Panc1 (cell line): ENCODE measurements around the gene DYTN. TPM values are rescaled to one million over a fixed set of nuclear protein-coding genes. Genes with fewer than 3 reads are reported as not detected.
"Not testable (repeated sequence)": the region's sequence is repeated elsewhere in the genome, so short reads cannot be mapped to it uniquely, and the experiment has no call there.

Source experiments
- ATAC-seq: fragments of 200-7000 bp; cut with Tn5 transposase; 2 replicates; pipeline ENCODE4 v1.9.1; 2020; ENCODE audit warnings: mild to moderate bottlenecking, moderate library complexity
- BruUV-seq: library from RNA; stranded (reverse); fragments of 400-500 nt; replicated peaks from 2 replicates; lab custom pipeline; 2021; lab: Mats Ljungman, UMichigan
- CTCF ChIA-PET: fragments of 300-600 bp; sonication (Branson Sonifier 250); formaldehyde crosslinking; loops from one replicate; lab custom pipeline; 2022; ENCODE audit warnings: antibody characterized with exemption; lab: Charles Lee
- POLR2A ChIA-PET: fragments of 300-600 bp; sonication (Branson Sonifier 250); formaldehyde crosslinking; loops from one replicate; lab custom pipeline; 2022; ENCODE audit warnings: antibody characterized with exemption; lab: Charles Lee
- DNase-seq: peaks from one replicate; pipeline ENCODE4 v3.0.0-alpha.2; 2010; ENCODE audit warnings: low read depth, low spot score
- H3K27ac ChIP-seq: 2 replicates; pipeline ENCODE4 v1.5.1; 2011; ENCODE audit warnings: mild to moderate bottlenecking, low read length, inconsistent platforms
- H3K27me3 ChIP-seq: fragments of 200-500 bp; sonication (Bioruptor generic); 2 replicates; pipeline ENCODE4 v1.6.0; 2014; ENCODE audit warnings: low read length, inconsistent platforms; ENCODE audit not compliant: control insufficient read depth, insufficient read depth
- H3K36me3 ChIP-seq: fragments of 200-500 bp; sonication (Bioruptor generic); 2 replicates; pipeline ENCODE4 v1.5.1; 2014; ENCODE audit warnings: inconsistent platforms, mild to moderate bottlenecking, low read length, moderate library complexity; ENCODE audit not compliant: control insufficient read depth, insufficient read depth
- H3K4me1 ChIP-seq: 2 replicates; pipeline ENCODE4 v1.5.1; 2011; ENCODE audit warnings: inconsistent platforms, mild to moderate bottlenecking, low read length, moderate library complexity; ENCODE audit not compliant: control insufficient read depth, insufficient read depth
- H3K4me3 ChIP-seq, 2 experiments: 2 replicates each; pipeline ENCODE4 v1.5.1; 2011 to 2012; ENCODE audit warnings: low read depth in 2 of 2, low read length in 2 of 2, mild to moderate bottlenecking in 2 of 2, inconsistent platforms in 1 of 2, moderate library complexity in 1 of 2
- H3K9me3 ChIP-seq: fragments of 200-500 bp; sonication (Bioruptor generic); 2 replicates; pipeline ENCODE4 v1.5.1; 2014; ENCODE audit warnings: low read depth, mild to moderate bottlenecking, inconsistent platforms, low read length, moderate library complexity; ENCODE audit not compliant: control insufficient read depth, insufficient read depth
- POLR2AphosphoS5 ChIP-seq: IDR thresholded peaks from 2 replicates; pipeline ENCODE4 v1.6.1; 2012; ENCODE audit warnings: mild to moderate bottlenecking, low read depth, low read length, moderate library complexity
- SIN3A ChIP-seq: IDR thresholded peaks from 2 replicates; pipeline ENCODE4 v1.6.1; 2012; ENCODE audit warnings: low read depth, mild to moderate bottlenecking, low read length, moderate library complexity, borderline replicate concordance; ENCODE audit not compliant: insufficient read depth
- TCF7L2 ChIP-seq: IDR thresholded peaks from 2 replicates; pipeline ENCODE4 v1.6.1; 2011; ENCODE audit warnings: mild to moderate bottlenecking, low read depth, low read length, inconsistent platforms
- in situ Hi-C: cut with HindIII; loops from 2 replicates; pipeline ENCODE4 v1.10.0; 2016; ENCODE audit warnings: low sequenced_read_pairs, low pct_unique_long_range_greater_than_20kb
- intact Hi-C: fragments of 100-400 bp; cut with micrococcal nuclease; formaldehyde crosslinking; loops from one replicate; pipeline ENCODE4 v1.10.0; 2022; ENCODE audit not compliant: unreplicated experiment
- total RNA-seq: library from RNA; stranded (reverse); gene quantifications from one replicate; pipeline ENCODE4 v1.2.1, GENCODE V29; 2021; ENCODE audit not compliant: unreplicated experiment
- TF ChIP-seq, protein P1 (sequence below): fragments of 450-650 bp; IDR thresholded peaks from 2 replicates; pipeline ENCODE4 v1.5.1; 2017; ENCODE audit warnings: mild to moderate bottlenecking
- TF ChIP-seq, protein P2 (sequence below), 2 experiments: IDR thresholded peaks; 2 replicates each; pipeline ENCODE4 v1.6.1; 2011 to 2012; ENCODE audit warnings: low read depth in 2 of 2, control low read depth in 1 of 2, low read length in 1 of 2, mild to moderate bottlenecking in 1 of 2, moderate library complexity in 1 of 2; ENCODE audit not compliant: insufficient read depth in 1 of 2

The DYTN gene
- total RNA-seq, 1 experiment from 2014 or later: not detected

DNA sequence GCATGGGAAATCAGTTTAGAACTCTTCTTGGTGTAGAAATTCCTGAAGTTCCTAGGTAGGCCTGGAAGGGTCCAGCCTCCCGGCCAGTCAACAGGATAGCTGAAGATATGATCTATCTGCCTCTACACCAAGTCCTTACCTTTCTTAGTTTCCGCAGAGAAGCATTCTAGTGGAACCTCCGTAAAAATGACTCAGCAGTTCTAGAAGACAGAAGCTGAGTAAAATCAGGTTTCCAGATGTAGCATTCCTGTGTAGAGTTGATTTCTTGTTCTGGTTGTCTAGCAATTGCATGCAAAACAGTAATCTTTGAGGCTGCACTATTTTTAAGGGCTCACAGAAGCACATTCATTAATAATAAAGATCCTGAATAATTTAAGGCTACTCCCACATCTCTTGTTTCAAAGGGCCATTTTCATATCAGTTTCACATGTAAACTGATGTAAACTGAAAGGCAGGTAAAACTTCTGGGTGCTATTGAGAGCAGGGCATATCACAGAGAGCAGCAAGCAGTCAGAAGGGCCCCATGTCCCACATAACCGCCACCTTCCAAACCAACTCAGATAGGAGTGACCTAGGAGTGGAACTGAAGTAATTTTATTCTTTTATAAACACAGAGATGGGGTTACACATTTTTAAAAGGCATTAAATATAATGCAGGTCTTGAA, 3.2 kb upstream of the DYTN start:
- no TSS peak for BruUV-seq
- intact Hi-C loops: no loop called here
- Histone ChIP-seq H3K27me3 (no peaks in the 10 kb centered on the region), H3K9me3 (no peaks in the 10 kb centered on the region), H3K36me3 (no peaks in the 10 kb centered on the region), H3K4me3 (no peak overlapping the region), H3K4me1 (no peaks in the 10 kb centered on the region), H3K27ac (no peak overlapping the region)
- in situ Hi-C loops: no loop called here
- CTCF ChIA-PET: no interaction called here
- TF ChIP-seq TCF7L2 (no peak), SIN3A (no peak), POLR2AphosphoS5 (no peak)
- TF ChIP-seq, protein P1, sequence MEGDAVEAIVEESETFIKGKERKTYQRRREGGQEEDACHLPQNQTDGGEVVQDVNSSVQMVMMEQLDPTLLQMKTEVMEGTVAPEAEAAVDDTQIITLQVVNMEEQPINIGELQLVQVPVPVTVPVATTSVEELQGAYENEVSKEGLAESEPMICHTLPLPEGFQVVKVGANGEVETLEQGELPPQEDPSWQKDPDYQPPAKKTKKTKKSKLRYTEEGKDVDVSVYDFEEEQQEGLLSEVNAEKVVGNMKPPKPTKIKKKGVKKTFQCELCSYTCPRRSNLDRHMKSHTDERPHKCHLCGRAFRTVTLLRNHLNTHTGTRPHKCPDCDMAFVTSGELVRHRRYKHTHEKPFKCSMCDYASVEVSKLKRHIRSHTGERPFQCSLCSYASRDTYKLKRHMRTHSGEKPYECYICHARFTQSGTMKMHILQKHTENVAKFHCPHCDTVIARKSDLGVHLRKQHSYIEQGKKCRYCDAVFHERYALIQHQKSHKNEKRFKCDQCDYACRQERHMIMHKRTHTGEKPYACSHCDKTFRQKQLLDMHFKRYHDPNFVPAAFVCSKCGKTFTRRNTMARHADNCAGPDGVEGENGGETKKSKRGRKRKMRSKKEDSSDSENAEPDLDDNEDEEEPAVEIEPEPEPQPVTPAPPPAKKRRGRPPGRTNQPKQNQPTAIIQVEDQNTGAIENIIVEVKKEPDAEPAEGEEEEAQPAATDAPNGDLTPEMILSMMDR: no peak
- TF ChIP-seq, protein P2, sequence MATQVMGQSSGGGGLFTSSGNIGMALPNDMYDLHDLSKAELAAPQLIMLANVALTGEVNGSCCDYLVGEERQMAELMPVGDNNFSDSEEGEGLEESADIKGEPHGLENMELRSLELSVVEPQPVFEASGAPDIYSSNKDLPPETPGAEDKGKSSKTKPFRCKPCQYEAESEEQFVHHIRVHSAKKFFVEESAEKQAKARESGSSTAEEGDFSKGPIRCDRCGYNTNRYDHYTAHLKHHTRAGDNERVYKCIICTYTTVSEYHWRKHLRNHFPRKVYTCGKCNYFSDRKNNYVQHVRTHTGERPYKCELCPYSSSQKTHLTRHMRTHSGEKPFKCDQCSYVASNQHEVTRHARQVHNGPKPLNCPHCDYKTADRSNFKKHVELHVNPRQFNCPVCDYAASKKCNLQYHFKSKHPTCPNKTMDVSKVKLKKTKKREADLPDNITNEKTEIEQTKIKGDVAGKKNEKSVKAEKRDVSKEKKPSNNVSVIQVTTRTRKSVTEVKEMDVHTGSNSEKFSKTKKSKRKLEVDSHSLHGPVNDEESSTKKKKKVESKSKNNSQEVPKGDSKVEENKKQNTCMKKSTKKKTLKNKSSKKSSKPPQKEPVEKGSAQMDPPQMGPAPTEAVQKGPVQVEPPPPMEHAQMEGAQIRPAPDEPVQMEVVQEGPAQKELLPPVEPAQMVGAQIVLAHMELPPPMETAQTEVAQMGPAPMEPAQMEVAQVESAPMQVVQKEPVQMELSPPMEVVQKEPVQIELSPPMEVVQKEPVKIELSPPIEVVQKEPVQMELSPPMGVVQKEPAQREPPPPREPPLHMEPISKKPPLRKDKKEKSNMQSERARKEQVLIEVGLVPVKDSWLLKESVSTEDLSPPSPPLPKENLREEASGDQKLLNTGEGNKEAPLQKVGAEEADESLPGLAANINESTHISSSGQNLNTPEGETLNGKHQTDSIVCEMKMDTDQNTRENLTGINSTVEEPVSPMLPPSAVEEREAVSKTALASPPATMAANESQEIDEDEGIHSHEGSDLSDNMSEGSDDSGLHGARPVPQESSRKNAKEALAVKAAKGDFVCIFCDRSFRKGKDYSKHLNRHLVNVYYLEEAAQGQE (IDR thresholded peaks at IDR 0.05; ENCODE audit: insufficient read depth in 1 of 2, low read depth in 2 of 2, low read length in 1 of 2): no peak
- DNase-seq (no peak), ATAC-seq (no peak)
- POLR2A ChIA-PET: no interaction called here

DNA sequence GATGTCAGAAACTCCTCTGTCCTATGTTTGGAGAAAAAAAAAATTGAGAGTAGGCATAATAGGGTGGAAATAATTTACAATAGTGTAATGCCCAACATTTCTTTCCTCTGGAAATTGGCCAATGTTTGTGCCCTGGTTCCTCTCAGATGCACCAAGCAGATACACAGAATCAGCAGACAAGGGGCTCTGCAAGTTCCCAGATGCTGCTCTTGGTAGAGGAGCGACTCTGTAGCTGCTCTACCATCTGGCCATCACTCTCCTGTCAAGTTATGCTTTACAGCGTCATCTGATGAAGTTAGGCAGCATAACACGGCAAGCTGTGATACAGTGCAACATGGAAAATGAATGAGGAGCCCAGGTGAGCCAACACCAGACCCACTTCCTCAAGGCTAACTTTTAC, 1.6 kb downstream of the DYTN start:
- no peak for ATAC-seq
- no peak for TF ChIP-seq TCF7L2
- TF ChIP-seq POLR2AphosphoS5: no peak
- TF ChIP-seq, protein P2 (IDR thresholded peaks at IDR 0.05; ENCODE audit: insufficient read depth in 1 of 2, low read depth in 2 of 2, low read length in 1 of 2): no peak
- no peak for TF ChIP-seq SIN3A
- TF ChIP-seq, protein P1: no peak
- Histone ChIP-seq H3K36me3 (no peaks in the 10 kb centered on the region), H3K27me3 (no peaks in the 10 kb centered on the region), H3K4me3 (no peak overlapping the region), H3K9me3 (no peaks in the 10 kb centered on the region), H3K4me1 (no peaks in the 10 kb centered on the region; the same call in 1 of the 2 replicates), H3K27ac (no peak overlapping the region)
- no peak for DNase-seq
- ChIA-PET CTCF (no interaction called here), POLR2A (no interaction called here)
- no TSS peak for BruUV-seq
- intact Hi-C loops (no loop called here), in situ Hi-C loops (no loop called here)

DNA sequence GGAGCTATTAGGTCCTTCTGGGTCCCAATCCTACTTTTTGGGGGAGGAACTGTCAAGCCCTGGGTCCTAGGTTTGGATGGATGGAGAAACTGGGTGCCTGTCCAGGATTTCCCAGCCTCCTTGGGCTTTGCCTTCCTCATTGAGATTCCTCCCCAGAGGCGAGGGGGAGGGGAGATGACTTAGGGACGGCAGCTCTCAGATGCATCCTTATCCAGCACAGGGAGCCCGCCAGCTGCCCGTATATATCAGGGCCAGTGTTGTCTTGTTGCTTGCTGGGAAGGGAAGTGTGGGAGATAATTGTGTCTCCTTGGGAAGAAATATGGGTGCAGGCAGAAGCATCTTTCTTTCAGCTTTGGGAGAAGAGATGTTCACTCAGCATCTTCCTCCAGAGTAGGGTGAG, 3.0 kb downstream of the DYTN start:
- CTCF ChIA-PET, H3K4me3 ChIP-seq, ATAC-seq, BruUV-seq, in situ Hi-C loops, H3K27me3 ChIP-seq, DNase-seq, POLR2A ChIA-PET, intact Hi-C loops, H3K9me3 ChIP-seq, H3K36me3 ChIP-seq, H3K27ac ChIP-seq, H3K4me1 ChIP-seq: not testable (repeated sequence)
